GM12878 (cell line): ENCODE measurements around the gene NAA60. TPM values are rescaled to one million over a fixed set of nuclear protein-coding genes. Genes with fewer than 3 reads are reported as not detected.

Source experiments
- BHLHE40 ChIP-seq, 2 experiments: fragments of 450-650 bp in 1 of 2; IDR thresholded peaks; 2 replicates each; pipeline ENCODE4 v1.6.1; 2011 to 2017; ENCODE audit warnings: low read depth in 2 of 2, borderline replicate concordance in 1 of 2, improper control_type of control experiment in 1 of 2, low read length in 1 of 2, mild to moderate bottlenecking in 1 of 2
- CEBPZ ChIP-seq: fragments of 150-350 bp; IDR thresholded peaks from 2 replicates; pipeline ENCODE4 v1.6.1; 2016; ENCODE audit warnings: low read depth, low read length
- ETV6 ChIP-seq, 2 experiments: fragments of 450-650 bp in 1 of 2; IDR thresholded peaks in 1 of 2; conservative IDR thresholded peaks in 1 of 2; 2 replicates each; pipeline ENCODE4 v1.6.1; 2014; ENCODE audit warnings: antibody characterized with exemption in 1 of 2, borderline replicate concordance in 1 of 2, low read depth in 1 of 2, mild to moderate bottlenecking in 1 of 2, moderate library complexity in 1 of 2
- FOXK2 ChIP-seq: fragments of 450-650 bp; IDR thresholded peaks from 2 replicates; pipeline ENCODE4 v1.6.1; 2017; ENCODE audit warnings: mild to moderate bottlenecking, moderate library complexity
- PBX3 ChIP-seq: IDR thresholded peaks from 2 replicates; pipeline ENCODE4 v1.6.1; 2011; ENCODE audit warnings: mild to moderate bottlenecking, low read depth, low read length, moderate library complexity; ENCODE audit not compliant: insufficient replicate concordance
- ZNF217 ChIP-seq: fragments of 450-650 bp; IDR thresholded peaks from 2 replicates; pipeline ENCODE4 v1.6.1; 2017; ENCODE audit warnings: antibody characterized with exemption, mild to moderate bottlenecking
- ZNF687 ChIP-seq: fragments of 450-650 bp; IDR thresholded peaks from 2 replicates; pipeline ENCODE4 v1.6.1; 2017; ENCODE audit warnings: mild to moderate bottlenecking, moderate library complexity
- polyA plus RNA-seq, 11 experiments: library from polyadenylated mRNA; depleted of rRNA in 4 of 11; unstranded in 6 of 11; stranded (reverse) in 5 of 11; fragments of >200 nt; fragmentation: Nextera tagmentation in 4 of 11; fragmentation: Illumina TruSeq in 1 of 11; extraction: Ambion mirVana in 4 of 11; extraction: Trizol in 1 of 11; gene quantifications; 1 replicate in 1 of 11; 2 replicates in 10 of 11; pipeline versions ENCODE4 v1.2.1 to v1.2.3, GENCODE V29; 2011 to 2016; ENCODE audit warnings: inconsistent platforms in 2 of 11, missing spikeins in 2 of 11, low read depth in 1 of 11
- total RNA-seq, 4 experiments: library from RNA; depleted of rRNA in 3 of 4; stranded (reverse); fragments of >200 nt in 3 of 4; fragmentation: Illumina TruSeq in 1 of 4; extraction: Trizol in 1 of 4; gene quantifications; 2 replicates each; pipeline versions ENCODE4 v1.2.1 to v1.2.3, GENCODE V29; 2013 to 2021

Gene NAA60
- total and polyA plus RNA-seq, 10 of the 15 experiments (the other 5 are each of a cell fraction or from before 2014, with no cell fraction given) = 6.2 to 43.1 (median 34.6) TPM

GRCh38 chr16:3518986-3519348 is 75.5 kb downstream of the NAA60 start (continued):
- TF ChIP-seq CEBPZ (no peak), ZNF687 (no peak), PBX3 (no peak), BHLHE40 (IDR thresholded peaks at IDR 0.05; ENCODE audit: borderline replicate concordance in 1 of 2, low read depth in 2 of 2, low read length in 1 of 2) (no peak), ZNF217 (no peak), FOXK2 (no peak), ETV6 (conservative IDR thresholded peaks at IDR 0.05 in 1 of 2, IDR thresholded peaks at IDR 0.05 in 1 of 2; ENCODE audit: borderline replicate concordance in 1 of 2, low read depth in 1 of 2) (no peak)
